SK-N-SH treated with all-trans-retinoic acid at 6 μM for 48 hours (cell line): Measurements from ENCODE around the gene ASAP2.
"Not testable (repeated sequence)": the region's sequence is repeated elsewhere in the genome, so short reads cannot be mapped to it uniquely, and the experiment has no call there.

Source experiments
- ATAC-seq: fragments of 200-7000 bp; cut with Tn5 transposase; 3 replicates; pipeline ENCODE4 v1.9.1; 2020; ENCODE audit warnings: mild to moderate bottlenecking, moderate library complexity
- ARNTL ChIP-seq: fragments of 450-650 bp; formaldehyde crosslinking; IDR thresholded peaks from 2 replicates; pipeline ENCODE4 v1.5.0; 2020; ENCODE audit warnings: low read depth, mild to moderate bottlenecking, moderate library complexity, borderline replicate concordance
- BACH2 ChIP-seq: fragments of 250-450 bp; sonication (Bioruptor Pico); IDR thresholded peaks from 2 replicates; pipeline ENCODE4 v1.9.0; 2021; ENCODE audit warnings: mild to moderate bottlenecking, borderline replicate concordance
- CREB5 ChIP-seq: fragments of 250-450 bp; sonication (Bioruptor Pico); IDR thresholded peaks from 2 replicates; pipeline ENCODE4 v1.5.1; 2020; ENCODE audit warnings: low read depth, mild to moderate bottlenecking, moderate library complexity
- CSDC2 ChIP-seq: fragments of 250-450 bp; sonication (Bioruptor Pico); IDR thresholded peaks from 2 replicates; pipeline ENCODE4 v1.5.0; 2020; ENCODE audit warnings: mild to moderate bottlenecking, moderate library complexity
- CSRNP3 ChIP-seq: fragments of 250-450 bp; sonication (Bioruptor Pico); IDR thresholded peaks from 2 replicates; pipeline ENCODE4 v1.5.1; 2021; ENCODE audit warnings: mild to moderate bottlenecking, moderate library complexity
- ESRRG ChIP-seq: fragments of 250-450 bp; sonication (Bioruptor Pico); IDR thresholded peaks from 2 replicates; pipeline ENCODE4 v1.6.1; 2021; ENCODE audit warnings: mild to moderate bottlenecking
- GLIS3 ChIP-seq: fragments of 250-450 bp; sonication (Bioruptor Pico); IDR thresholded peaks from 2 replicates; pipeline ENCODE4 v1.5.0; 2020; ENCODE audit warnings: mild to moderate bottlenecking, moderate library complexity
- ISL1 ChIP-seq: fragments of 250-450 bp; sonication (Bioruptor Pico); IDR thresholded peaks from 2 replicates; pipeline ENCODE4 v2.1.2; 2022; ENCODE audit warnings: mild to moderate bottlenecking, moderate library complexity
- OSR1 ChIP-seq: fragments of 250-450 bp; sonication (Bioruptor Pico); IDR thresholded peaks from 2 replicates; pipeline ENCODE4 v1.8.0; 2022; ENCODE audit warnings: moderate library complexity, mild to moderate bottlenecking, inconsistent platforms
- PPARA ChIP-seq: fragments of 250-450 bp; sonication (Bioruptor Pico); IDR thresholded peaks from 2 replicates; pipeline ENCODE4 v1.5.0; 2020; ENCODE audit warnings: mild to moderate bottlenecking, borderline replicate concordance
- SNAI2 ChIP-seq: fragments of 250-450 bp; sonication (Bioruptor Pico); IDR thresholded peaks from 2 replicates; pipeline ENCODE4 v1.5.0; 2020; ENCODE audit warnings: mild to moderate bottlenecking, moderate library complexity
- TCF4 ChIP-seq: fragments of 250-450 bp; sonication (Bioruptor Pico); IDR thresholded peaks from 2 replicates; pipeline ENCODE4 v1.8.0; 2021; ENCODE audit warnings: mild to moderate bottlenecking, moderate library complexity, borderline replicate concordance
- TOX ChIP-seq: fragments of 250-450 bp; sonication (Bioruptor Pico); IDR thresholded peaks from 2 replicates; pipeline ENCODE4 v1.8.0; 2021; ENCODE audit warnings: mild to moderate bottlenecking, moderate library complexity, borderline replicate concordance
- ZC3H10 ChIP-seq: fragments of 250-450 bp; sonication (Bioruptor Pico); IDR thresholded peaks from 2 replicates; pipeline ENCODE4 v1.5.1; 2021; ENCODE audit warnings: mild to moderate bottlenecking, moderate library complexity
- ZFP30 ChIP-seq: fragments of 450-650 bp; formaldehyde crosslinking; IDR thresholded peaks from 2 replicates; pipeline ENCODE4 v1.5.0; 2022; ENCODE audit warnings: mild to moderate bottlenecking, moderate library complexity
- ZNF565 ChIP-seq: fragments of 450-650 bp; formaldehyde crosslinking; conservative IDR thresholded peaks from 2 replicates; pipeline ENCODE4 v1.5.0; 2020; ENCODE audit warnings: low read depth, mild to moderate bottlenecking, moderate library complexity
- ZNF70 ChIP-seq: fragments of 450-650 bp; formaldehyde crosslinking; IDR thresholded peaks from 2 replicates; pipeline ENCODE4 v1.5.0; 2020; ENCODE audit warnings: mild to moderate bottlenecking, moderate library complexity
- ZNF8 ChIP-seq: fragments of 450-650 bp; formaldehyde crosslinking; IDR thresholded peaks from 2 replicates; pipeline ENCODE4 v1.5.0; 2020; ENCODE audit warnings: mild to moderate bottlenecking, moderate library complexity
- TF ChIP-seq, protein P1 (sequence below): fragments of 250-450 bp; sonication (Bioruptor Pico); IDR thresholded peaks from 2 replicates; pipeline ENCODE4 v1.5.0; 2020; ENCODE audit warnings: mild to moderate bottlenecking, moderate library complexity
- TF ChIP-seq, protein P2 (sequence below): fragments of 250-450 bp; sonication (Bioruptor Pico); IDR thresholded peaks from 2 replicates; pipeline ENCODE4 v1.8.0; 2020; ENCODE audit warnings: mild to moderate bottlenecking, moderate library complexity, borderline replicate concordance
- TF ChIP-seq, protein P3 (sequence below): fragments of 250-450 bp; sonication (Bioruptor Pico); IDR thresholded peaks from 2 replicates; pipeline ENCODE4 v1.8.0; 2021; ENCODE audit warnings: low read depth, mild to moderate bottlenecking, moderate library complexity, borderline replicate concordance

The ASAP2 gene

GRCh38 chr2:9394816-9395215 lies 188.2 kb downstream of the ASAP2 start:
- no peak for ATAC-seq
- TF ChIP-seq TOX (CRISPR knock-in tag) (no peak), CSRNP3 (CRISPR knock-in tag) (no peak), TCF4 (CRISPR knock-in tag) (no peak), GLIS3 (CRISPR knock-in tag) (no peak), ZNF565 (no peak), BACH2 (CRISPR knock-in tag) (no peak), ZFP30 (CRISPR knock-in tag) (no peak), ZC3H10 (CRISPR knock-in tag) (no peak), SNAI2 (CRISPR knock-in tag) (no peak), PPARA (CRISPR knock-in tag) (no peak), ZNF70 (CRISPR knock-in tag) (no peak), ISL1 (CRISPR knock-in tag) (no peak), ESRRG (CRISPR knock-in tag) (no peak), OSR1 (CRISPR knock-in tag) (no peak)
- TF ChIP-seq, protein P1, sequence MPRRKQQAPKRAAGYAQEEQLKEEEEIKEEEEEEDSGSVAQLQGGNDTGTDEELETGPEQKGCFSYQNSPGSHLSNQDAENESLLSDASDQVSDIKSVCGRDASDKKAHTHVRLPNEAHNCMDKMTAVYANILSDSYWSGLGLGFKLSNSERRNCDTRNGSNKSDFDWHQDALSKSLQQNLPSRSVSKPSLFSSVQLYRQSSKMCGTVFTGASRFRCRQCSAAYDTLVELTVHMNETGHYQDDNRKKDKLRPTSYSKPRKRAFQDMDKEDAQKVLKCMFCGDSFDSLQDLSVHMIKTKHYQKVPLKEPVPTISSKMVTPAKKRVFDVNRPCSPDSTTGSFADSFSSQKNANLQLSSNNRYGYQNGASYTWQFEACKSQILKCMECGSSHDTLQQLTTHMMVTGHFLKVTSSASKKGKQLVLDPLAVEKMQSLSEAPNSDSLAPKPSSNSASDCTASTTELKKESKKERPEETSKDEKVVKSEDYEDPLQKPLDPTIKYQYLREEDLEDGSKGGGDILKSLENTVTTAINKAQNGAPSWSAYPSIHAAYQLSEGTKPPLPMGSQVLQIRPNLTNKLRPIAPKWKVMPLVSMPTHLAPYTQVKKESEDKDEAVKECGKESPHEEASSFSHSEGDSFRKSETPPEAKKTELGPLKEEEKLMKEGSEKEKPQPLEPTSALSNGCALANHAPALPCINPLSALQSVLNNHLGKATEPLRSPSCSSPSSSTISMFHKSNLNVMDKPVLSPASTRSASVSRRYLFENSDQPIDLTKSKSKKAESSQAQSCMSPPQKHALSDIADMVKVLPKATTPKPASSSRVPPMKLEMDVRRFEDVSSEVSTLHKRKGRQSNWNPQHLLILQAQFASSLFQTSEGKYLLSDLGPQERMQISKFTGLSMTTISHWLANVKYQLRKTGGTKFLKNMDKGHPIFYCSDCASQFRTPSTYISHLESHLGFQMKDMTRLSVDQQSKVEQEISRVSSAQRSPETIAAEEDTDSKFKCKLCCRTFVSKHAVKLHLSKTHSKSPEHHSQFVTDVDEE (CRISPR knock-in tag), result no peak
- TF ChIP-seq, protein P2, sequence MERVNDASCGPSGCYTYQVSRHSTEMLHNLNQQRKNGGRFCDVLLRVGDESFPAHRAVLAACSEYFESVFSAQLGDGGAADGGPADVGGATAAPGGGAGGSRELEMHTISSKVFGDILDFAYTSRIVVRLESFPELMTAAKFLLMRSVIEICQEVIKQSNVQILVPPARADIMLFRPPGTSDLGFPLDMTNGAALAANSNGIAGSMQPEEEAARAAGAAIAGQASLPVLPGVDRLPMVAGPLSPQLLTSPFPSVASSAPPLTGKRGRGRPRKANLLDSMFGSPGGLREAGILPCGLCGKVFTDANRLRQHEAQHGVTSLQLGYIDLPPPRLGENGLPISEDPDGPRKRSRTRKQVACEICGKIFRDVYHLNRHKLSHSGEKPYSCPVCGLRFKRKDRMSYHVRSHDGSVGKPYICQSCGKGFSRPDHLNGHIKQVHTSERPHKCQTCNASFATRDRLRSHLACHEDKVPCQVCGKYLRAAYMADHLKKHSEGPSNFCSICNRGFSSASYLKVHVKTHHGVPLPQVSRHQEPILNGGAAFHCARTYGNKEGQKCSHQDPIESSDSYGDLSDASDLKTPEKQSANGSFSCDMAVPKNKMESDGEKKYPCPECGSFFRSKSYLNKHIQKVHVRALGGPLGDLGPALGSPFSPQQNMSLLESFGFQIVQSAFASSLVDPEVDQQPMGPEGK (CRISPR knock-in tag), result no peak
- TF ChIP-seq, protein P3, sequence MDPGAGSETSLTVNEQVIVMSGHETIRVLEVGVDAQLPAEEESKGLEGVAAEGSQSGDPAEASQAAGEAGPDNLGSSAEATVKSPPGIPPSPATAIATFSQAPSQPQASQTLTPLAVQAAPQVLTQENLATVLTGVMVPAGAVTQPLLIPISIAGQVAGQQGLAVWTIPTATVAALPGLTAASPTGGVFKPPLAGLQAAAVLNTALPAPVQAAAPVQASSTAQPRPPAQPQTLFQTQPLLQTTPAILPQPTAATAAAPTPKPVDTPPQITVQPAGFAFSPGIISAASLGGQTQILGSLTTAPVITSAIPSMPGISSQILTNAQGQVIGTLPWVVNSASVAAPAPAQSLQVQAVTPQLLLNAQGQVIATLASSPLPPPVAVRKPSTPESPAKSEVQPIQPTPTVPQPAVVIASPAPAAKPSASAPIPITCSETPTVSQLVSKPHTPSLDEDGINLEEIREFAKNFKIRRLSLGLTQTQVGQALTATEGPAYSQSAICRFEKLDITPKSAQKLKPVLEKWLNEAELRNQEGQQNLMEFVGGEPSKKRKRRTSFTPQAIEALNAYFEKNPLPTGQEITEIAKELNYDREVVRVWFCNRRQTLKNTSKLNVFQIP (CRISPR knock-in tag), result no peak

DNA sequence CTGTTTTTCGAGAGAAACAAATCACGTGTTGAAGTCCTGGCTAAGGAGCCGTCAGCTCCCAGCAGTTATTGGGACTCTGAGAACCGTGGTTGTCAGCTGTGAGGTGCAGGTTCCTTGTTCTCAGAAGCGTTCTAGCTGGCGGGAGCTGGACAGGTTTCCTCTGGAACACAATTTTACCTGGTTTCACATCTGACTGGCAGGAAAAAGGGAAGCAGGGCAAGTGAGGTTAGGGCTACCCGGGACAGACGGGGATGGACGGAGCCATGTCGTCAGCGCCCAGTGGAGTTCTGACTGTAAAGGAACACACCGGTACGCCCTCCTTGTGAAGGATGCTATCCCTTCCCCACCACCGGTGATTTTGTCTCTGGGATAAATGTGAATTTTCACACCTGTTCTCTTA lies 190.6 kb downstream of the ASAP2 start:
- no peak for ATAC-seq
- TF ChIP-seq ZC3H10 (CRISPR knock-in tag) (no peak), GLIS3 (CRISPR knock-in tag) (no peak), TOX (CRISPR knock-in tag) (no peak), CSDC2 (CRISPR knock-in tag) (no peak), ZNF565 (no peak), CREB5 (CRISPR knock-in tag) (no peak), BACH2 (CRISPR knock-in tag) (no peak), PPARA (CRISPR knock-in tag) (no peak), ARNTL (CRISPR knock-in tag) (no peak), ZNF8 (CRISPR knock-in tag) (no peak), ZFP30 (CRISPR knock-in tag) (no peak)
- TF ChIP-seq, protein P1 (CRISPR knock-in tag), result no peak
- TF ChIP-seq, protein P2 (CRISPR knock-in tag), result no peak
- TF ChIP-seq, all 23 proteins: peak for 0

DNA sequence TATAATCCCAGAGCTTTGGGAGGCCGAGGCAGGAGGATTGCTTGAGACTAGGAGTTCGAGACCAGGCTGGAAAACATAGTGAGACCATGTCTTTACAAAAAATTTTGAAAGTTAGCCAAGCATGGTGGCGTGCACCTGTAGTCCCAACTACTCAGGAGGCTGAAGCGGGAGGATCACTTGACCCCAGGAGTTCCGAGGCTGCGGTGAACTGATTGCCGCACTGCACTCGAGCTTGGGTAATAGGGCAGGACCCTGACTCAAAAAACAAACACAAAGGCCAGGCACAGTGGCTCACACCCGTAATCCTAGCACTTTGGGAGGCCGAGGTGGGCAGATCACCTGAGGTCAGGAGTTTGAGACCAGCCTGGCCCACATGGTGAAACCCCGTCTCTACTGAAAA lies 191.6 kb downstream of the ASAP2 start:
- not testable (repeated sequence) for ATAC-seq
